PC-9 (cell line): ENCODE measurements around the gene ACSM6. TPM values are rescaled to one million over a fixed set of nuclear protein-coding genes. Genes with fewer than 3 reads are reported as not detected.

Experiments used
- BruUV-seq: library from RNA; stranded (reverse); fragments of 400-500 nt; replicated peaks from 2 replicates; lab custom pipeline; 2021; lab: Mats Ljungman, UMichigan
- CTCF ChIA-PET: fragments of 300-600 bp; sonication (Branson Sonifier 250); formaldehyde crosslinking; loops from one replicate; lab custom pipeline; 2022; ENCODE audit warnings: antibody characterized with exemption; lab: Charles Lee
- POLR2A ChIA-PET: fragments of 300-600 bp; sonication (Branson Sonifier 250); formaldehyde crosslinking; loops from one replicate; lab custom pipeline; 2022; ENCODE audit warnings: antibody characterized with exemption; ENCODE audit not compliant: unreplicated experiment; lab: Charles Lee
- DNase-seq, 2 experiments: peaks; one replicate each; pipeline versions ENCODE4 v3.0.0 to v3.0.0-alpha.2; 2015 to 2022; ENCODE audit warnings: mixed read lengths in 1 of 2
- H2AFZ ChIP-seq: fragments of 200-600 bp; sonication (generic); 2 replicates; pipeline ENCODE4 v1.8.1; 2017; ENCODE audit warnings: antibody characterized with exemption
- H3F3A ChIP-seq: fragments of 200-600 bp; sonication (generic); 2 replicates; pipeline ENCODE4 v1.8.1; 2017; ENCODE audit warnings: antibody characterized with exemption, mild to moderate bottlenecking, low read depth; ENCODE audit not compliant: insufficient read depth
- H3K27ac ChIP-seq: fragments of 200-600 bp; sonication (generic); 2 replicates; pipeline ENCODE4 v1.6.1; 2016; ENCODE audit warnings: mixed run types
- H3K27me3 ChIP-seq: fragments of 200-600 bp; sonication (generic); 2 replicates; pipeline ENCODE4 v1.6.1; 2016; ENCODE audit warnings: low read depth, mixed run types; ENCODE audit not compliant: insufficient read depth
- H3K36me3 ChIP-seq: fragments of 200-600 bp; sonication (generic); 2 replicates; pipeline ENCODE4 v1.6.1; 2016; ENCODE audit warnings: low read depth, mixed run types
- H3K4me1 ChIP-seq: fragments of 200-600 bp; sonication (generic); replicated peaks from 2 replicates; pipeline ENCODE4 v1.6.1; 2016; ENCODE audit warnings: mixed run types; ENCODE audit not compliant: insufficient read depth
- H3K4me2 ChIP-seq: fragments of 200-600 bp; sonication (generic); 2 replicates; pipeline ENCODE4 v1.6.1; 2017; ENCODE audit warnings: mixed run types
- H3K4me3 ChIP-seq: fragments of 200-600 bp; sonication (generic); 2 replicates; pipeline ENCODE4 v1.6.1; 2016; ENCODE audit warnings: mixed run types
- H3K79me2 ChIP-seq: fragments of 200-600 bp; sonication (generic); 2 replicates; pipeline ENCODE4 v1.6.1; 2017; ENCODE audit warnings: low read depth, mixed run types
- H3K9me2 ChIP-seq: fragments of 200-600 bp; sonication (generic); 2 replicates; pipeline ENCODE4 v1.8.1; 2017; ENCODE audit warnings: mild to moderate bottlenecking; ENCODE audit not compliant: insufficient read depth
- H3K9me3 ChIP-seq: fragments of 200-600 bp; sonication (generic); 2 replicates; pipeline ENCODE4 v1.8.1; 2016; ENCODE audit warnings: low read depth; ENCODE audit not compliant: insufficient read depth
- H4K20me1 ChIP-seq: fragments of 200-600 bp; sonication (generic); 2 replicates; pipeline ENCODE4 v1.8.1; 2017; ENCODE audit not compliant: insufficient read depth
- EZH2 ChIP-seq: fragments of 200-600 bp; sonication (generic); IDR thresholded peaks from 2 replicates; pipeline ENCODE4 v1.8.0; 2017; ENCODE audit warnings: antibody characterized with exemption, low read depth
- intact Hi-C: fragments of 100-400 bp; cut with micrococcal nuclease; formaldehyde crosslinking; loops from one replicate; pipeline ENCODE4 v1.10.0; 2022; ENCODE audit not compliant: unreplicated experiment
- total RNA-seq: library from RNA; stranded (reverse); gene quantifications from 2 replicates; pipeline ENCODE4 v1.2.3, GENCODE V29; 2021
- TF ChIP-seq, protein P1 (sequence below): fragments of 200-600 bp; sonication (generic); conservative IDR thresholded peaks from 2 replicates; pipeline ENCODE4 v1.6.1; 2017; ENCODE audit warnings: mixed run types, antibody characterized with exemption, mild to moderate bottlenecking, moderate library complexity

Gene ACSM6
- total RNA-seq, 1 experiment from 2014 or later, result not detected

- no peak for DNase-seq
- no peaks in the 10 kb centered on the region for H3K36me3 ChIP-seq
- H3K9me2 ChIP-seq, result no peaks in the 10 kb centered on the region
- POLR2A ChIA-PET, result no interaction called here
- no peaks in the 10 kb centered on the region for H3K4me1 ChIP-seq
- no peak overlapping the region for H3K4me2 ChIP-seq
- no peaks in the 10 kb centered on the region for H3K9me3 ChIP-seq
- BruUV-seq, result no TSS peak
- CTCF ChIA-PET, result no interaction called here
- no peak overlapping the region for H3K4me3 ChIP-seq
- no peaks in the 10 kb centered on the region for H3K27me3 ChIP-seq
- no peak overlapping the region for H3K27ac ChIP-seq
- no peaks in the 10 kb centered on the region for H4K20me1 ChIP-seq
- intact Hi-C loops, result loop anchor here (10.0 kb wide), 1 partner anchor 53 kb away; no protein-coding TSS in a partner anchor
- TF ChIP-seq, protein P1, sequence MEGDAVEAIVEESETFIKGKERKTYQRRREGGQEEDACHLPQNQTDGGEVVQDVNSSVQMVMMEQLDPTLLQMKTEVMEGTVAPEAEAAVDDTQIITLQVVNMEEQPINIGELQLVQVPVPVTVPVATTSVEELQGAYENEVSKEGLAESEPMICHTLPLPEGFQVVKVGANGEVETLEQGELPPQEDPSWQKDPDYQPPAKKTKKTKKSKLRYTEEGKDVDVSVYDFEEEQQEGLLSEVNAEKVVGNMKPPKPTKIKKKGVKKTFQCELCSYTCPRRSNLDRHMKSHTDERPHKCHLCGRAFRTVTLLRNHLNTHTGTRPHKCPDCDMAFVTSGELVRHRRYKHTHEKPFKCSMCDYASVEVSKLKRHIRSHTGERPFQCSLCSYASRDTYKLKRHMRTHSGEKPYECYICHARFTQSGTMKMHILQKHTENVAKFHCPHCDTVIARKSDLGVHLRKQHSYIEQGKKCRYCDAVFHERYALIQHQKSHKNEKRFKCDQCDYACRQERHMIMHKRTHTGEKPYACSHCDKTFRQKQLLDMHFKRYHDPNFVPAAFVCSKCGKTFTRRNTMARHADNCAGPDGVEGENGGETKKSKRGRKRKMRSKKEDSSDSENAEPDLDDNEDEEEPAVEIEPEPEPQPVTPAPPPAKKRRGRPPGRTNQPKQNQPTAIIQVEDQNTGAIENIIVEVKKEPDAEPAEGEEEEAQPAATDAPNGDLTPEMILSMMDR, result no peak
- TF ChIP-seq EZH2, result no peak
- H3K79me2 ChIP-seq, result no peaks in the 10 kb centered on the region
- H3F3A ChIP-seq, result no peaks in the 10 kb centered on the region
- H2AFZ ChIP-seq, result no peak overlapping the region
Measured at GRCh38 chr10:95187617-95188016, 6.4 kb upstream of the ACSM6 start.

GRCh38 chr10:95188593-95188992 is 5.4 kb upstream of the ACSM6 start:
- POLR2A ChIA-PET, result interaction anchor here (0.6 kb wide), 1 partner anchor 101 kb away, joined by 3 read pairs; no protein-coding TSS in a partner anchor
- TF ChIP-seq, protein P1, result no peak
- TF ChIP-seq EZH2, result no peak
- CTCF ChIA-PET, result no interaction called here
- H3K4me2 ChIP-seq, result no peak overlapping the region
- no peaks in the 10 kb centered on the region for H3F3A ChIP-seq
- no peaks in the 10 kb centered on the region for H3K9me2 ChIP-seq
- no peaks in the 10 kb centered on the region for H3K79me2 ChIP-seq
- H2AFZ ChIP-seq, result no peak overlapping the region
- intact Hi-C loops, result loop anchor here (10.0 kb wide), 1 partner anchor 54 kb away; no protein-coding TSS in a partner anchor
- H4K20me1 ChIP-seq, result no peaks in the 10 kb centered on the region
- no TSS peak for BruUV-seq
- H3K4me3 ChIP-seq, result no peak overlapping the region
- no peak overlapping the region for H3K27ac ChIP-seq
- no peak for DNase-seq
- no peaks in the 10 kb centered on the region for H3K36me3 ChIP-seq
- H3K27me3 ChIP-seq, result no peaks in the 10 kb centered on the region
- H3K9me3 ChIP-seq, result no peaks in the 10 kb centered on the region
- H3K4me1 ChIP-seq, result no peaks in the 10 kb centered on the region

GRCh38 chr10:95196046-95196445 is 2.0 kb downstream of the ACSM6 start:
- ChIA-PET CTCF (interaction anchor here (0.7 kb wide), 1 partner anchor 11 kb away, joined by 3 read pairs; no protein-coding TSS in a partner anchor), POLR2A (no interaction called here)
- H3K9me2 ChIP-seq, result no peaks in the 10 kb centered on the region
- no peaks in the 10 kb centered on the region for H4K20me1 ChIP-seq
- H3K27ac ChIP-seq, result no peak overlapping the region
- no peaks in the 10 kb centered on the region for H3K9me3 ChIP-seq
- H3F3A ChIP-seq, result no peaks in the 10 kb centered on the region
- no TSS peak for BruUV-seq
- DNase-seq, result no peak
- H3K4me1 ChIP-seq, result no peaks in the 10 kb centered on the region
- intact Hi-C loops, result no loop called here
- no peak overlapping the region for H3K4me3 ChIP-seq
- no peaks in the 10 kb centered on the region for H3K27me3 ChIP-seq
- no peak overlapping the region for H2AFZ ChIP-seq
- no peaks in the 10 kb centered on the region for H3K36me3 ChIP-seq
- no peaks in the 10 kb centered on the region for H3K79me2 ChIP-seq
- H3K4me2 ChIP-seq, result no peak overlapping the region
- TF ChIP-seq, protein P1, result no peak
- TF ChIP-seq EZH2, result no peak
